SHP77 (cell line): Measurements from ENCODE around the gene RIMKLA.

Source experiments
- DNase-seq, 2 experiments: peaks; one replicate each; lab custom pipeline; 2025; lab: John Stamatoyannopoulos, UW

Gene RIMKLA

GRCh38 chr1:42380586-42381279 lies at the start of gene RIMKLA:
RIMKLA (plus strand) TSS chr1:42380792; CDS start chr1:42380935, 143 bp downstream.
- peak; percentile 67 to 81 for DNase-seq

GRCh38 chr1:42332877-42333276 lies 47.7 kb upstream of the RIMKLA start:
- no peak for DNase-seq

DNA sequence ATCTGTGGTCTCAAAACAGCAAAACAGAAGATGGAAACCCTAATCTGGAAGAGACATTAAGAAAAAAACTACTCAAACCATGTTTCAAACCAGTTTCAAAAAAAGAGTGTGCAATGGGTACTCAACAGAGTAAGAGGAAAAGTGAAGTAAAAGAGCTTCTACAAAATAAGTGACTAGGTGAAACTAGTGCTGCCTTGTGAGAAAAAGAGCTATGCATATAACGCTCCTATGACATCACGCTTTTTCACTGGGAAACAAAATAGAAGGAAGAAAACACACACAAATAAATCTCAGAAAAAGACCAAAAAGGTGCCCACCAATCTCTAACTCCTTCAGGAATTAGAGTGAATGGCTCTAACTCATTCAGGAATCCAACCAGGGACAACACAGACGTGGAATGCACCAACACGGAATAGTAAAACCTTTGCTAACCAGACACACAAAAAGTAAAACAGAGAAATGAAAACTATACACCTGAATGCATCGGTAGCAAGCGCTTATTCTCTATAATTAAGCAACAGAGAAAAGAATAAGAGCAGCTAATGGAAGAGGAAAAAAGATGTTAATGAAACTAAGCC lies 46.8 kb upstream of the RIMKLA start:
- DNase-seq, result no peak

DNA sequence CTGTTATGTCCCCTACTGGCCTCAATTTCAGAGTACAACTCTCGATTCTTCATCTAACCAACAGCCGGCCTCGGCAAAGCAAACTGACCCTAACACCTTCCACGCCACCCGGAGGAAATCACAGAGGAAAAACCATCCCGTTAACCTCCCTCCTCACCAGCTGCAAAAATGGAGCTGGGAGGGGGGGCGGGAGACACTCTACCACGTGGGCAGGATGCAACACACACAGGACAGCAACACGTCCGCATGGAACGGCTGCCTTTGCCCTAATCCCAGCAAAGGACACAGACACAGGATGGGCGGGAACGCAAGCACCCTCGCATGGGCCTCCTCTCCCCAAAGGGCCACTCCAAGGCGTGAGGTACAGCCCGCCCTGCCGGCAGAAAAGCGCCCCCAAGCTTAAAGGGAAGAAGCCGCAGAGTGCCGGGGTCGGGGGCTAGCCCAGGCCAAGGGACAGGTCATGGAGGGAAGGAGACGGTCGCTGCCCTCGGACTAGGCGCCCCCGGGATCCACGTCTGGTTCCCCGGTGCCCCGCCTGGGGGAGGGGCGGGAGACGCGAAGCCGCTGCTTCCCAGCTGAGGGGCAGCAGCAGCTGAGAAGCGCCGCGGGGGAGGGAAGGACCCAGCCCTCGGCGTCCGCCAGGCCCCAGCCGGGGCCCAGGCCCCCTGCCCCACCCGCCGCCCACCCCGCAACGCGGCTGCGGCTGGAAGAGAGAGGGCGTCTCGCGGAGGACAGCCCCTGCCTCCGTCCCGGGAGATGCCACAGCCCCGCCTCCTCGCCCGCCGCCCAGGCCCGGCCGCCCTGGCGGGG lies 46.1 kb upstream of the RIMKLA start:
- peak; percentile 12 to 43 for DNase-seq

DNA sequence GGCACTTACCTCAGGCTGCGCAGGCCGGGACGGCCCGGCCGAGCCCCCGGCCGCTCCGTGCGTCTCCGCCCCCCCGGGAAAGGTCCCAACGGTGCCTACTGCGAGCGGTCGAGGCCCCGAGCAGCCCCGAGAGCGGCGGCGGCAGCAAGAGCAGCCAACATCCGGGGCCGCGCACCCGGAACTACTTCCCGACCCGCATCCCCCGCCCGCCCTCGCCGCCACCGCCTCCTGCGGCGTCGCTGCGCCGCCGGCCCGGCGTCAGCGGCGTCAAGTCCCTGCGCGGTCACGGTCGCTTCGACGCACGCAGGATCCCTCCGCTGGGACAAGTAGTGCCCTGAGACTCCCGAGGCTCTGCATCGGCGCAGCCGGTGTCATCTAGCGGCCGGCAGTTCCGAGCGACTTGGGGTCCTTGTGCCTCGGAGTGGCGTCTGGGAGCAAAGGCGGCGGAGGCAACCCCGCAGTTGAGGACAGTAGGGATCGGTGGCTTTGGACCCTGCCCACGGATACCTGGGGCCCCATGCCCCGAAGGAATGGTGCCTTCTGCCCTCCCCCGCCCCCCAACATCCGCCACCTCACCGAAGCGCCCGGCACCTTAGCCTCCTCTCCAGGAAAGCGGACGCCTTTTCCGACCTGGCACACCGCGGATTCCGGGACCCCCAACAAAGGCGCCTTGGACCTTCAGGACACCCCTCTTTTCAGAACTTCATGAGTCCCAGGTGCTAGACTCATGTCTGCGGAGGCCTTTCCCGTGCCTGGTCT lies 45.4 kb upstream of the RIMKLA start, which contains the start of gene FOXJ3:
TSS of gene FOXJ3 (minus strand) at position 186 of the 759 bp plus-strand sequence. CDS start 24,142 bp downstream, outside the sequence.
- DNase-seq, result peak; percentile 89 to 90

DNA sequence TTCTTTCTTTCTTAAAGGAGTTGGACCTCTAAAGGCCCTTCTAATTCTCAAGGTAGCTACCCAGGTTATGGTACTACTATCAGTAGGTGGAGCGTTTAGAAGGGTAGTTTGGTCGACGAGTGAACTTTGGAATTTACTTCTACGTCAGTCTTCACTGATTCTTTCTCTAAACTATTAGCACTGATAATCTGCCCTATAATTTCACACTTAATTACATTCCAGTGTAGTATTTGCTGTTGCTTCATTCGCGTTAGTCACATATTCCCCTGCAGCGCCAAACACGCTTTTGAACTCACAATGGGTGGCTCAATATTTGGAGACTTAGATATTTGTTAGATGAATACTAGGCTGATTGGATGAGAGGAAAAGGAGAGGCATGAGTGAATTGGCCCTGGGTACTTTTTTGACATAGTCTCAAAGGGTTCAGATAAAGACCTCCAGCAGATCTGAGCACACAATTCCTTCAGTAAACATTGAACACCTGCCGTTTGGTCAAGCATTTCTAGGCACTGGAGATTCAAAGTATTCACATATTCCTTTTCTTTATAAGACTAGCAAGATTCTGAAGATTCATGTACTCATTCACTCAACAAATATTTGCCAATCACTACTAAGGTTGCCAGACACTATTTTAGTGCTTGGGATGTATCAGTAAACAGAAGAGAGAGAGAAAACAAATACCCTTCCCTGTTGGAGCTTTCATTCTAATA lies 44.6 kb upstream of the RIMKLA start:
- DNase-seq, result peak; percentile 30 to 50

GRCh38 chr1:42336978-42337377 lies 43.6 kb upstream of the RIMKLA start:
- DNase-seq, result no peak

DNA sequence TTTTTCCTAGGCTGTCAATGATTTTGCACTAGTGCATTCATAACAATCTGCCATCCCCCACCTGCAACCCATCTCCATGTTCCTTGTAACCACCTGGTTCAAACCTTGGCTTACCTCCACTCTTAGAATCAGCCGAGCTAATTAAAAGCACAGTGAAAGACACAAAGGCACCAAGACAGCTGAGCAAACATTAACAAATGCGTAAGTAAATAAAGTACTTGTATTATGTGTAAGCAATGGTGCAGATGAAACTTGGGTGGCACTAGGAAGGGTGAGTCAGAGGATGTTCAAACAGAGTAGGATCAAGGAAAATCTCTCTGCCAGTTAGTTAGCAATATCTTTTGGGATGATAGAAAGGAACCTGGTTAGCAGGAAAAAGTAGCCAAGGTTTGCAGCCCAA lies 40.5 kb upstream of the RIMKLA start:
- peak; percentile 99 for DNase-seq

GRCh38 chr1:42340901-42341300 lies 39.7 kb upstream of the RIMKLA start:
- DNase-seq, result peak; percentile 61 to 72

DNA sequence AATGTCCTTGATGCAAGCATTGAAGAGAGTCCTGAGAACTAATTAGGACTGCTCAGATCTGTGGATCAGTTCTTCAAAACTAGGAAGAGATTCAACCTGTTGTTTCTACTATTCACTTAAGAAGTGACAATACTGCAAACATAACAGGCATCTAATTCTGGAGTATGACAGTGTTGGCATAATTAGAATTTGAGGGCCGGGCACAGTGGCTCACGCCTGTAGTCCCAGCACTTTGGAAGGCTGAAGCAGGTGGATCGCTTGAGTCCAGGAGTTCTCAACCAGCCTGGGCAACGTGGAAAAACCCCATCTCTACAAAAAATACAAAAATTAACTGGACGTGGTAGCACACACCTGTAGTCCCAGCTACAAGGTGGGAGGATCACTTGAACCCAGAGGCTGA lies 37.5 kb upstream of the RIMKLA start:
- no peak for DNase-seq

- no peak for DNase-seq
Observed at GRCh38 chr1:42348498-42348897, 32.1 kb upstream of the RIMKLA start.

DNA sequence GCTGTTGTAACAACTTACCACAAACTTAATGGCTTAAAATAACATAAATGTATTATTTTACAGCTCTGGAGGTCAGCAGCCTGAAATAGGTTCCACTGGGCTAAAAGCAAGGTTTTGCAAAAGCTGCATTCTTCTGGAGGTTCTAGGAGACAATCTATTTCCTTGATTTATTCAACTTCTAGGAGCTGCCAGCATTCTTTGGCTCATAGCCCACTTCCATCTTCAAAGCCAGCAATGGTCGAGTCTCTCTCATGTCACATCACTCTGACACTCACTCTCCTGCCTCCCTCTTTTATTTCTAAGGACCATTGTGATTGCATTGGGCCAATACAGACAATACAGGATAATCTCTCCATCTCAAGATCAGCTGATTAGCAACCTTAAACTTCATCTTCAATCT lies 30.5 kb upstream of the RIMKLA start:
- DNase-seq, result no peak

DNA sequence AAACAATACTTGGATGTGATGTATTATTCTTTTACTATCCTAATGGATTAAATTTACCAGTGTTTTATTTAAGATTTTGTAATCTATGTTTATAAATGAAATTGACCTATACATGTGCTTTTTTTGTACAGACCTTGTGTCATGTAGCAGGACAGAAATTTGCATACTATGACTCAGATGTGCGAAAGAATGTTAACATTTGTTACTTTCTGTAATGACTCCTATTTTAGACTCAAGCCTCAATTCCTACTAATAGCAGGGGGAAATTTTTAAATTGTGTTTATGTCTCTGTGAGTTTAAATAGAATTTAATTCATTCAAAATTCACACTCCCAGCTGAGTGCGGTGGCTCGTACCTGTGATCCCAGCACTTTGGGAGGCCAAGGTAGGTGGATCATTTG lies 21.8 kb upstream of the RIMKLA start:
- DNase-seq, result no peak

GRCh38 chr1:42359466-42359865 lies 21.1 kb upstream of the RIMKLA start:
- no peak for DNase-seq

- DNase-seq, result no peak
Observed at GRCh38 chr1:42364089-42364488, 16.5 kb upstream of the RIMKLA start.

- no peak for DNase-seq
Observed at GRCh38 chr1:42364542-42364941, 16.1 kb upstream of the RIMKLA start.

DNA sequence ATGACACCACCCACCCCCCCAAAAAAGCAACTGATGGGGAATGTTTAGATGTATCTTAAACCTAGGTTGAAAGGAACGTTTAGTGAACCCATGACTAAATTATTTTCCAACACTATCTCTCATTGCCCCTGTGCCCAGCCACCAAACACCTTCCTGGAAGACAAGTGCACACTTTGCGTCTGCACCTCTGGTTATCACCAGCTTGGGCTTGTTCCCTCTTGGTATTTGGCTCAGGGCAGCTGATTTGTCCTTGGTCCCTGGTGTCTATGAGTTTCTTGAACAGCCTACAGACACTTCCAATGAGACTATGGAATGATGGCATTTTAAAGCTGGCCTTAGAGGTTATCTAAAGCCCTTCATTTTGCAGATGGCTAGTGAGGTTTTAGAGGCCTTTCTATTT lies 15.5 kb upstream of the RIMKLA start:
- DNase-seq, result no peak

DNA sequence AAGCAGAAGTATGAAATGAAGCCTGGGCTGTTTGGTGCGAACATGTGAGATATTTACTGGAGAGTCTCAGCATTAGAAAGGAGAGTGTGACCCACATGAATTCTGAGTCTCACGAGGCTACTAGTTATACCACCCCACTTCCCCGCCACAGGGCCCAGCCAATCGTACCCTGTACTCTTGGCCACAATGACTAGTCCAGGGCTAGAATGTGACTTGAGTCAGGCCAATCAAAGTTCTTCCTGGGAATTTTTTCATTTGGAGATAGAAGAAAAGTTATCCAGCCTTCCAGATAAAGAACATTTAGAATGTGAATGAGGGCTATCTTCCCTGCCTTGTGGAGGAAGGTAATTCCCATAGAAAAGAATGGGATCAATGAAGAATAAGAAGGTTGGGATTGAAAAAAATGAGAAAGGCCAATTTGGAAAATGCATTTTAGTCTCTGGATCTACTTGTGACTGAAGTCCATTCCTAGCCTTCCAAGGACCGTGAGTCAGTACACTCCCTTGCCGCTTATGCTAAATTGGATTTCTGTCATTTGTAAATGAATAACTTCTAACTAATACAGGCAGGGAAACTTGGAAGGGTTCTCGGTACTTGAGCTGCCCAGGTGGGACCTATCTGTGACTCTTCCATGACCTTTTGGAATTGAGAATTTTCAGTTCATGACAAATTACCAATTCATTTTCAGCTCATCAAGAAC lies 12.3 kb upstream of the RIMKLA start:
- DNase-seq, result no peak

DNA sequence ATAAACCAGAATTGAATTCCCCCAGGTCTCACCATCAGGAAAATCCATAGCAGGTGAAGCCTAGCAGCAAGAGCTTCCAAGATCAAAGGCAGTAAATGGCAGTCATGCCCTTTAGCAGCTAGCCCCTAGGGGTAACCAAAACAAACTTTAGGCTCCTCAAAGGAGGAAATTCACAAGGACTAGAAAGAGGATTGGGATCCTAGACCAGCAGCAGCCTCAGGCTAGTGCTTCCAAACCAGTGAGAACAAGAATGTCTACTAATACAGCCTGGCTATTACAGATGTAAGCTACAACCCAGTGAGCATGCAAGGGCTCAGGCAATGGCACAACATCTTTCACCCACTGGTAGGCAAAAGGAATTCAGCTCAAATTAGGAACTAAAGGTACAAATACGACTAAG lies 11.1 kb upstream of the RIMKLA start:
- no peak for DNase-seq

DNA sequence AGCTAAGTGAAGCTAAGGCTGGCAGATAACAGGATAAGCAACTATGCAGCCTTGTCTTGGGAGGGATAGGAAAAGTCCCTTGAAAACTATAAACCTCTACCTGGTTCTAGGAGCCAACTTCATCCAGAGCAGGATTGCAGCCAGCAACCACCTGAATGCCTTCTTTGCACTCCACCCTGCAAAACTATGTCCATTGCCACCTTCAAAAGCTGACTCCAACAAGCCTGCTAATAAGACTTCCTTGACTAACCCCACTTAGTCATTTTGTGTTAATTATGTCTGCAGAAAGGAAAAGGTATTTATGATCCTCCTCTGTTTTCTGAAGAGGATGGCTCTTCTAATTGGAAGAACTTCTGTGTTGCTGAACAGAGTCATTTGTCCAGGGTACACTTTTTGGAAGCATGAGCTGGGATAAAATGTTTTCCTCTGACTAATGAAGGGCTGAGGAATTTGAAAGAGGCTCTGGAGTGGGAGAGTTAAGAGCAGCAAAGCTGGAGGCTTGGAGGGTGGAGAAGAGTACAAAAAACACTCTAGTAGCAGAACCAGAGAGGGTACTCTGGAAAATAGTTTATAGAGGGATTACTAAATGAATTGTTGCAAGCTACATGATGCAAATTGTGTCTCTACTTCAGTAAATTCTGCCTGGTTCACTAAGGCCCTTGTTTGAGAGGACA lies 9.6 kb upstream of the RIMKLA start:
- DNase-seq, result no peak
